Gastrocnemius medialis (tissue), 4 donors: ENCODE data around the gene SNAPC2.

Experiments
- POLR2A ChIP-seq, 2 donors: fragments of 450-650 bp; IDR thresholded peaks; one replicate each; pipeline ENCODE4 v1.6.1; 2017; ENCODE audit warnings: antibody characterized with exemption in 2 of 2, mild to moderate bottlenecking in 2 of 2, moderate library complexity in 2 of 2
- TF ChIP-seq, protein P1 (sequence below), 5 experiments: fragments of 450-650 bp in 3 of 5; fragments of 200-600 bp in 2 of 5; sonication (generic) in 2 of 5; IDR thresholded peaks in 4 of 5; conservative IDR thresholded peaks in 1 of 5; 1 replicate in 4 of 5; 2 replicates in 1 of 5; pipeline ENCODE4 v1.5.1; 2016 to 2019; ENCODE audit warnings: antibody characterized with exemption in 5 of 5, mild to moderate bottlenecking in 3 of 5, moderate library complexity in 3 of 5

- TF ChIP-seq, protein P1, sequence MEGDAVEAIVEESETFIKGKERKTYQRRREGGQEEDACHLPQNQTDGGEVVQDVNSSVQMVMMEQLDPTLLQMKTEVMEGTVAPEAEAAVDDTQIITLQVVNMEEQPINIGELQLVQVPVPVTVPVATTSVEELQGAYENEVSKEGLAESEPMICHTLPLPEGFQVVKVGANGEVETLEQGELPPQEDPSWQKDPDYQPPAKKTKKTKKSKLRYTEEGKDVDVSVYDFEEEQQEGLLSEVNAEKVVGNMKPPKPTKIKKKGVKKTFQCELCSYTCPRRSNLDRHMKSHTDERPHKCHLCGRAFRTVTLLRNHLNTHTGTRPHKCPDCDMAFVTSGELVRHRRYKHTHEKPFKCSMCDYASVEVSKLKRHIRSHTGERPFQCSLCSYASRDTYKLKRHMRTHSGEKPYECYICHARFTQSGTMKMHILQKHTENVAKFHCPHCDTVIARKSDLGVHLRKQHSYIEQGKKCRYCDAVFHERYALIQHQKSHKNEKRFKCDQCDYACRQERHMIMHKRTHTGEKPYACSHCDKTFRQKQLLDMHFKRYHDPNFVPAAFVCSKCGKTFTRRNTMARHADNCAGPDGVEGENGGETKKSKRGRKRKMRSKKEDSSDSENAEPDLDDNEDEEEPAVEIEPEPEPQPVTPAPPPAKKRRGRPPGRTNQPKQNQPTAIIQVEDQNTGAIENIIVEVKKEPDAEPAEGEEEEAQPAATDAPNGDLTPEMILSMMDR (IDR thresholded peaks at IDR 0.05 in 4 of 5, conservative IDR thresholded peaks at IDR 0.05 in 1 of 5), result no peak
- TF ChIP-seq POLR2A (IDR thresholded peaks at IDR 0.05), result no peak
Observed at GRCh38 chr19:7968008-7968795, 48.1 kb downstream of the SNAPC2 start.
